SK-N-SH treated with all-trans-retinoic acid at 6 μM for 48 hours (cell line): ENCODE measurements around the gene UNC5C.

Source experiments
- CREB5 ChIP-seq: fragments of 250-450 bp; sonication (Bioruptor Pico); IDR thresholded peaks from 2 replicates; pipeline ENCODE4 v1.5.1; 2020; ENCODE audit warnings: low read depth, mild to moderate bottlenecking, moderate library complexity
- CSRNP3 ChIP-seq: fragments of 250-450 bp; sonication (Bioruptor Pico); IDR thresholded peaks from 2 replicates; pipeline ENCODE4 v1.5.1; 2021; ENCODE audit warnings: mild to moderate bottlenecking, moderate library complexity
- ESRRG ChIP-seq: fragments of 250-450 bp; sonication (Bioruptor Pico); IDR thresholded peaks from 2 replicates; pipeline ENCODE4 v1.6.1; 2021; ENCODE audit warnings: mild to moderate bottlenecking
- ISL1 ChIP-seq: fragments of 250-450 bp; sonication (Bioruptor Pico); IDR thresholded peaks from 2 replicates; pipeline ENCODE4 v2.1.2; 2022; ENCODE audit warnings: mild to moderate bottlenecking, moderate library complexity
- PPARA ChIP-seq: fragments of 250-450 bp; sonication (Bioruptor Pico); IDR thresholded peaks from 2 replicates; pipeline ENCODE4 v1.5.0; 2020; ENCODE audit warnings: mild to moderate bottlenecking, borderline replicate concordance
- TSHZ2 ChIP-seq: fragments of 250-450 bp; sonication (Bioruptor Pico); IDR thresholded peaks from 2 replicates; pipeline ENCODE4 v1.5.0; 2020; ENCODE audit warnings: mild to moderate bottlenecking, moderate library complexity
- ZFP30 ChIP-seq: fragments of 450-650 bp; formaldehyde crosslinking; IDR thresholded peaks from 2 replicates; pipeline ENCODE4 v1.5.0; 2022; ENCODE audit warnings: mild to moderate bottlenecking, moderate library complexity

GRCh38 chr4:95550115-95550987, 1.6 kb upstream of the UNC5C start:
- no peak for TF ChIP-seq TSHZ2 (CRISPR knock-in tag)
- TF ChIP-seq ISL1 (CRISPR knock-in tag): no peak
- no peak for TF ChIP-seq ESRRG (CRISPR knock-in tag)
- no peak for TF ChIP-seq ZFP30 (CRISPR knock-in tag)
- TF ChIP-seq CSRNP3 (CRISPR knock-in tag): no peak
- TF ChIP-seq PPARA: no peak
- TF ChIP-seq CREB5 (CRISPR knock-in tag): no peak
